OCI-LY7 (cell line): ENCODE data around the gene LYRM1.

Experiments
- EZH2phosphoT487 ChIP-seq: fragments of 200-600 bp; sonication (generic); IDR thresholded peaks from 2 replicates; pipeline ENCODE4 v1.6.1; 2018; ENCODE audit warnings: low read depth, borderline replicate concordance, mild to moderate bottlenecking, mixed run types, antibody characterized with exemption, low read length, moderate library complexity, mixed read lengths
- TF ChIP-seq, protein P1 (sequence below): fragments of 200-600 bp; sonication (generic); conservative IDR thresholded peaks from 2 replicates; pipeline ENCODE4 v1.5.1; 2014; ENCODE audit warnings: mild to moderate bottlenecking, antibody characterized with exemption, low read length, moderate library complexity, mixed read lengths

DNA sequence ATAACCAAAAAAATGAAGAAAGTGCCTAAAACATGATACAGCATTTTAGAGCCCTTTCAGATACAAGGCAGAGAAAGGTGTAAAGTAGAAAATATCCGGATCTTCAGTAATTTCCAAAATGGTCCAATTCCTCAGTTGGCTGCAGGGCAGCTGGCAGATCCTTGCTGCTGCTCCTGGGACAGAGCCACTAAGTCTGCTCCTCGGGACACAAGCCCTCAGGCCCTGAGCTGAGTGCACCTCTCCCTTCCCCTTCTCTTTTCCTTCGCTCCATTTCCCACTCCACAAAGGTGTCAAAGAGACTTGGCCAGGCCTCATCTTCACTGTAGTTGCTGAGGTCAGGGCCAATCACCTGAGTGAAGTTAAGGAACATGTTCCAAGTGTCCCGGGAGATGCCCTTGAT is 40.9 kb upstream of the LYRM1 start:
- TF ChIP-seq, protein P1, sequence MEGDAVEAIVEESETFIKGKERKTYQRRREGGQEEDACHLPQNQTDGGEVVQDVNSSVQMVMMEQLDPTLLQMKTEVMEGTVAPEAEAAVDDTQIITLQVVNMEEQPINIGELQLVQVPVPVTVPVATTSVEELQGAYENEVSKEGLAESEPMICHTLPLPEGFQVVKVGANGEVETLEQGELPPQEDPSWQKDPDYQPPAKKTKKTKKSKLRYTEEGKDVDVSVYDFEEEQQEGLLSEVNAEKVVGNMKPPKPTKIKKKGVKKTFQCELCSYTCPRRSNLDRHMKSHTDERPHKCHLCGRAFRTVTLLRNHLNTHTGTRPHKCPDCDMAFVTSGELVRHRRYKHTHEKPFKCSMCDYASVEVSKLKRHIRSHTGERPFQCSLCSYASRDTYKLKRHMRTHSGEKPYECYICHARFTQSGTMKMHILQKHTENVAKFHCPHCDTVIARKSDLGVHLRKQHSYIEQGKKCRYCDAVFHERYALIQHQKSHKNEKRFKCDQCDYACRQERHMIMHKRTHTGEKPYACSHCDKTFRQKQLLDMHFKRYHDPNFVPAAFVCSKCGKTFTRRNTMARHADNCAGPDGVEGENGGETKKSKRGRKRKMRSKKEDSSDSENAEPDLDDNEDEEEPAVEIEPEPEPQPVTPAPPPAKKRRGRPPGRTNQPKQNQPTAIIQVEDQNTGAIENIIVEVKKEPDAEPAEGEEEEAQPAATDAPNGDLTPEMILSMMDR, result no peak
- TF ChIP-seq EZH2phosphoT487, result no peak
